NCI-H2171 (cell line): ENCODE measurements around the gene KIAA1217.
"Not testable (repeated sequence)": the region's sequence is repeated elsewhere in the genome, so short reads cannot be mapped to it uniquely, and the experiment has no call there.

Experiments used
- DNase-seq: peaks from one replicate; lab custom pipeline; 2025; lab: John Stamatoyannopoulos, UW

KIAA1217 gene

DNA sequence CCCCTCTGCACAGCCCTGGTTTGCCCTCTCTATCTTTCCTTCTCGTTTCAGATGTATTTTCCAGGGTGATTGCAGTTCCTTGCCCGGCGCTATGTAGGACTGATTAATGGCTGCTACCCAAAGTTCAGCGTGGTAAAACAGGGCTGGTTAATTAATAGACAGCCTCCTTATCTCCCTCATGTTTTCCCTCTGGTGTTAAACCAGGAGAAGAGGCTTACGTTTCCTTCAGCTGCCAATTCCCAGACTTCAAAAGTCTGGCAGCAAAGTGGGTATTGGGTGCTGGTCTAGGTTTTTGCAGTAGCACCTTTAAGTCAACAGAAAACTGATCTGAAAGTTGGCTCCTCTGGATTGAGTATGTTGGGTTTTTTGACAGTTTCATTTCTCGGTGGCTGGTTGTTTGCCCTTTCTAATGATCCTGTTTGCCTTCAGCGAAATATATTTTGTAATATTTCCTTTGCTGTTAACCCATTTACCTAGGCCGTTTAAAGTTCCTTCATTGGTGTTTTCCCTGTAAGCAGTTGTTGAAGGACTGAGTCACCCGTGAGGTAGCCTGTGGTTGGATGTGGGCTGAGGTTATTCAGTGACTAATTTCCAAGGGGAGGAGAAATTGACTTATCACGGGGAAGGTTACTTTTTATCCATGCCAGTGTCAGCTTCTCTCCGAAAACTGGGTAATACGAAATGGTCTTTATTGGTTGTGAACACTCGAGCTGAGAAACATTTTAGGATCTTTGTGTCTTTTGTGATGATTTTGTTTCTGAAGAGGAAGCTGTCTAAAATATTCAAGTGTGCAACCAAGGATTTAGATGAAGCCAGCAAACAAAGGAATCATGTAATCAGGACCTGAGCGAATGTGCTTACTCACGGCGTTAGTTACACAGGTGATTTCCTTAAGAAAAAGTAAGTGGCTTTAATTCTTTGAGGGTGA lies 257.2 kb downstream of the KIAA1217 start:
- no peak for DNase-seq

DNA sequence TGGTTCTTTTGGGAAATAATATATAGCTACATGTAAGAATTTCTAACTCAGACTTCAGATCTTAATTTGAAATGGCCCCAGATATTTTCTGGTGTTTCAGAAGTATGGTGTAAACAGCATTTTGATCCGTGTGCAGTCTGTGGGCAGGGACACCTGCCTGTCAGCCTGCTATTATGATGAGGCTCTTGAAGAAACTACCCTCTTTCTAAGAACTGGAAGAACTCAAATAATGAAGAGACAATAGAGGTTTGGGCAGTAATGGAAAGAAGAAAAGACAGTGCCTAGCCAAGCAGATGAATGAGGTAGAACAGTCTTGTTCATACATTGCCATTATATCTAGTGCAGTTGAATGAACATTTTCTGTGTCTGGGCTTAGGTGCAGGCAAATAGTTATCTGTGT lies 258.2 kb downstream of the KIAA1217 start:
- no peak for DNase-seq

DNA sequence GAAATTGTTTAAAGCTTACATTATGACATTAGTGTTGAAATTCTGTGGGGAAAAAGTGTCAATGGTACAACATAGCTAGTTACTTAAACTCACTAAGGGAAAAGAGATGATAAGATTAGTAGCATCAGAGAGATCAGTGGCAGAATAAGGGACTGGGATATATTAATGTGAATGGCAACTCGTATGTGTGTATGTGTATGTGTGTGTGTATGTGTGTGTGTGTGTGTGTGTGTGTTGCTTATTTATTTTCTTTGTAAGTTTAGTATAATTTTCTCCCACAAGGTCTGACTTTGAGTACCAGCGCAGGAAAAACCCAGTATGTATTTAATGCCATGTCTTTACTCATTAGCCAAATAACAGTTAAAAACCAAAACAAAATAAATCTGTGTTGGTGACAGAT lies 258.7 kb downstream of the KIAA1217 start:
- DNase-seq: no peak

DNA sequence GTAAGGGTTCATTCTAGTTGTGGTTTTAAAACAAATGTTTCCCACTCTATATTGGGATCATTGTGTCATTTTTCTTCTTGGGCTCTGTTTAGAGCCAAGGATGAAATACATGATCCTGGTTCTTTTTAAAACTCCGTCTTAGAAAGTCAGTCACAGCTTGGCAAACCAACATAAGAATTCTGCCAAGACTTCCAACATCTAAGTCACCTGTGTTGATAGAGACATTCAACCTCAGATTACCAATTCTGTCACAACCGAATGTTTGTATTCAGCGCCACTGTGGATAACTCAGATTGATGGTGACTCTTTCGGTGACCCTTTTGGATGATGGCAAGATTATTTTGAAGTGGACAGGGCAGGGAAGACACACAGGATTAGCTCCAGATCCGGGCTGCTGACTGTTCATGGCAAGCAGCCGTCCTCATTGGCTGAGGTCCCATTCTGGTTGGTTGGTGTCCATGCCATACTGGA lies 259.4 kb downstream of the KIAA1217 start:
- DNase-seq: no peak

DNA sequence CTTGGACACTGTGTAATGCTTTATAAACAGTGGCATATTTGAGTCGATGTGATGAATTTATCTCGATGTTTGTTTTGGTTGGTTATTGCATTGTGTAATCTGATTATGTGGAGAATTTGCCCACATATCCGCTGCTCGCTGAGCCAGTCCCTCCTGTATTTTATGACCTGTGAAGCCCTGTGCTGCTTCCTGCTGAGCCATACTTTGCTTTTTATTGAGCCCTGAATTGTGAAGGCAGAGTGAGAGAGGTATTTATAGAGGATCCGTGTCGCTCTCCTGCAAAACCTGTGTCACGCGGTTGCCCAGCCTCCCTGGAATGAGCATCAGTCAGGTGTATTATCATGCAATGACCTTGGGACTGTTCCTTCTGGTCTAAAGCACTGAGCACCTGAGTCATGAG lies 261.1 kb downstream of the KIAA1217 start:
- DNase-seq: no peak

DNA sequence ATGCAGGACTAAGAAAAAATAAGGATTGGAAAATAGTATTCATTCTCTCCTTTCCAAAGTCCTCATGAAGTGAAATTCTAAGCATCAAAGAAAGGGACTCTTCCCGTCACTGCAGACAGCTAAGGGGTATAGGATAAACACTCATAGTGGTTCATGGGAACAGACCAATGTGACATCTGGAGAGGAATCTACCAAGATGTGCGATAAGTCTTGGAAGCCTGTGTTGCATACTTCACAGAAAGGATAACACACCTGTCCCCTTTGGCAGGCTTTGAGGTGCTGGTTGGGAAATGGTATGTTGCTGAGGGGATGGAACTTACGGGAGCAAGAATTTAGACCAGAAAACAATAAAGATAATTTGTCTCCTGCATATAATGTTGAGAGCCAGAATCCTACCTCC lies 266.7 kb downstream of the KIAA1217 start:
- DNase-seq: no peak

DNA sequence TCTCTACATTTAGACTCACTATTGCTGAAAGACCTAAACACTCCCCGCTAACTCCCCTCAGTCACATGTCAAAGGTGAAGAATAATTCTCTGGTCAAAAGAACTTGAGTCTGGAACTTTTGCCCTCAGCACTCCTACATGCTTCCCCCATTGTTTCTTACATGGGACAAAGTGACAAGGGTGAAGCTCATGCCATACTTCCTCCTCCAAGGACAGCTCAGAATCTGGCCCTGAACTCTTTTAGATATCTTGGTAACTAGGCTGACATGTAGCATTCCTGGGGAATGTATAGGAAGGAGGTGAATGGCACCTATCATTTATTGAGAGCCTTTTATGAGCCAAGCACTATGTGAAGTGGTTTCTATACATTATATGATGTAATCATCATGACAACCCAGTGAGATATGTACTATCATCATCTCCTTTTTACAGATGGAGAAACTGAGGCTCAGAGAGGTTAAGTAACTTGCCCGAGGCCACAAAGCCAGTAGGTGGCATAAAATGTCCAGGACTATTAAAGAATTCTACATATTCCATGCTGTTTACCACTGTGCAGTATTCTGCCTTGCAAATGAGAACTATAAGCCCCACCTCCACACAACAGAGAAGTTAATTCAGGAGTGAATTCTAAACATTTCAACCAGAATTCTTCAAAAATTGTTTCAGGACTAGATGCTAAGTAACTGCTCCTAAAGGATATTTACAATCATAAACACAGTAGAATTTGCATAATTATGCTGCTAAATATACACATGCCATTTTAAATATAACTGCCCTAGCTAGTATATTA lies 268.2 kb downstream of the KIAA1217 start:
- DNase-seq: no peak

DNA sequence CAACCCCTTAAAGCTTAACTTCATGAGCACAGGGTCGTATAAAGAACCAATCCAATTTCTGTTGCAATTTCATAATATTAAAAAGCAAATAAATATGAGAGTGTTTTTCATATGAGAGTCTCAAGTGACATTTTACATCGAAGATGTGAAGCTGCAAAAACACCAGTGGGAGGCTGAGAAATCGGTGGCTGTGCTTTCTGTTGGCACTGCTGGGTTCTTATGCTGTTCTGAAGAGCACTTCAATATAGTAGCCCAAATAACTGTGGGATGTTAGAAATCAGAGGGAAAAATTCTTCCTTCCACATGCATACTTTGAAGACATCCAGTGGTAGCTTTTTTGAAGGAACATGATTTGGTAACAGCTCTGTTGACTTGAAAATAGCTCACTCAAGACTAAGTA lies 269.0 kb downstream of the KIAA1217 start:
- no peak for DNase-seq

DNA sequence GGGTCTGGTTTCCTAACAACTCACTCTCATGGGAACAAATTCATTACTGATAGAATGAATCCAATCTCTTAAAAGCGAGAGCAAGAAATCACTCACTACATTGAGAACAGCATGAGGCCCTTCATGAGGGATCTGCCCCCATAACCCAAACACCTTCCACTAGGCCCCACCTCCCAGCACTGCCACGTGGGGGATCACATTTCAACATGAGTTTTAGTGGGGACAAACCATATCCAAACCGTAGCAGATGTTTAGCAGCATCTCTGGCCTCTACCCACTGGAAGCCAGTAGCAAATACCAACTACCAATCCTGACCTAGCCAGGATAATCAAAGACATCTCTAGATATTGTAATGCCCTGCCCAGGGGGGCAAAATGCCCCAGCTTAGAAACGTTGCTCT lies 270.9 kb downstream of the KIAA1217 start:
- no peak for DNase-seq

DNA sequence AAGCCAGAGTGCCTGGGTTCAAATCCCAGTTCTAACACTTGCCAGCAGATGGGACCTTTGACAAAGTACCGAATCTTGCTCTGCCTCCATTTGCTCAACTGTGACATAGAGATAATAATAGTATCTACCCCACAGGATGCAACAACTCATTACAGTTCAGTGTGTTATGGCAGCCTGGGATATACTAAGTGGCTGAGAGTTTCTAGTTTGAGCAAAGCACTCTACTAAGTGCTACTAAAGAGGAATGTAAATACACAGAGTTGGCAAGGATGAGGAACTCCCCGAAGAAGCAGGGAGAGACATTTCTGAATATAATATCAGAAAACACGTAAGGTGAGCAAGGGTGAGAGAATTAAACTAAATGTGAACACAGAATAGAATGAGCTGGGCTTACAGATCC lies 271.5 kb downstream of the KIAA1217 start:
- no peak for DNase-seq

DNA sequence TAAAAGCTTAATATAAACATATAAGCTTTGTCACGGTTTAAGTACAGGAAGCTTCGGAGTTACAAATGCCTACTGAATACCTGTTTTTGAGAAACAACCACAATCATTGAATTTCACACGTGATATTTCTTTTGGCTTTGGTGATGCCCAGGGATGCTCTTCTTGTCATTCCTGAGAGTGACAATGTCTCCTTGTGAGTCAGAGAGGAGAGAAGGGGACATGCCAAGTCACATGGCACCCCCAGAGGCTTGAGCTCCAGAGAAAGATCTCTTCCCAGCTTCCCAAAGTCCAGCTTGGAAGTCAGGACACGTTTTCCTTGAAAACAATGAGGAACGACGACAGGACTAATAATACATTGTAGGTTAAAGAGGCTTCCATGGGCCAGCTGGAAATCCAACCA lies 272.3 kb downstream of the KIAA1217 start:
- DNase-seq: no peak

DNA sequence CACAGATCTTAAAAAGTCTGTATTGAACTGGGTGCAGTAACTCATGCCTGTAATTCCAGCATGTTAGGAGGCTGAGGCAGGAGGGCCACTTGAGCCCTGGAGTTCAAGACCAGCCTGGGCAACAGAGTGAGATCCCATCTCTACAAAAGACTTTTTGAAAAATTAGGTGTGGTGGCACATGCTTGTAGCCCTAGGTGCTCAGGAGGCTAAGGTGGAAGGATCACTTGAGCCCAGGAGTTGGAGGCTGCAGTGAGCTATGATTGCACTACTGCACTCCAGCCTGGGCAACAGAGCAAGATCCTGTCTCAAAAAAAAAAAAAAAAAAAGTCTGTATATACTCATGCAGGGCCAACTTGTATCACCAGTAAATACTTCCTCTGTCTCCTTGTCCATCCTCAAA lies 273.8 kb downstream of the KIAA1217 start:
- DNase-seq: not testable (repeated sequence)

DNA sequence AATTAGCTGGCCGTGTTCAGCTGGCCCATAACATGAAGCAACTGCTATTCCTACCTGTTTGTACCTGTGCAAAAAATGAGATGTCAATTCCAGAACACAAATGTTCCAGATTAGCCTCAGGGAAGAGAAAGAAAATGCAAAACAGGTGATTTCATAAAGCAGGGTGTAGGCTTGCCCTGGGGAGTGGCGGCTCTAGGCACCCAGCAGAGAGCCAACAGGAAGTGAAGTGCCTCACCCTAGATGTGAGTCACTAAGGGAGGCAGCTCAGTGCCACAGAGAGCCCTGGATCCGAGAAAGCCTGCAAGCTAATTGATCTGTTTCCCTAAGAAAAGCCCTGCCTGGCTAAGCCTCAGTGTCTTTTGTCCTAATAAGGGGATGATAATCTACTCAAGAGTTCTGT lies 274.8 kb downstream of the KIAA1217 start:
- DNase-seq: no peak

DNA sequence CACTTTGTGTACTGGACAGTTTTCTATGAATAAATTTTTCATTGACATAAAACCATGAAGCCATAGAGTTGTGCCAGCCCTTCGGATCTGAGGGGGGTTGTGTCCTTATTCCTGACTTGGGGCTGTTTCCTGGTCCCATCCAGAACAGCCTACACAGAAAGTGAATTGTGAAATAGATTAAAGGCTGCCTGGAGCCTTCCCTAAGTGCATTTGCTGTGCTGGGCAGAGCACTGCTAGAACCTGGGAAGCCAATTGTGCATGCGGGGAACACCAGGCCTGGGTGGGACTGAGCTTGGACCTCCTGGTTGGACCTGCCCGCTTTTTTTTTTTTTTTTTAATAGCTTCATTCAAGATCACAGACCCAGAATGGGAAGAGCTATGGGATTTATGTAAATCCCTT lies 275.8 kb downstream of the KIAA1217 start:
- DNase-seq: no peak

DNA sequence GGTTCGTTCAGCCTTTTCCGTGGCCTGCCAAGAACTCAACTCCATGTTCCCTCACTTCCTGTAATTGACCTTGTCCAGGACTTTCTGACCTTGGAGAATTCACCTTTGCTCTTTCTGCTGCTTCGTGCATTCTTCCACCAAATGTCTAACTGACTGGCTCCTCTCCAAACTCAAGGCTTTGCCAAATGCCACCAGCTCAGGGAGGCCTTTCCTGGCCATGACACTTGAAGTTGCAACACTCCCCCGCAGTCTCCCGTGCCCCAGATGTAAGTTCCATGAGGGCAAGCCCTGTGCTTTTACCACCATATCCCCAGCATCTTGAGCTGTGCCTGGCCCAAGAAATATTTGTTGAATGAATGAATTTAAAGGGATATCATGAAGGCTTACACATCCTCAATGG lies 276.4 kb downstream of the KIAA1217 start:
- no peak for DNase-seq

DNA sequence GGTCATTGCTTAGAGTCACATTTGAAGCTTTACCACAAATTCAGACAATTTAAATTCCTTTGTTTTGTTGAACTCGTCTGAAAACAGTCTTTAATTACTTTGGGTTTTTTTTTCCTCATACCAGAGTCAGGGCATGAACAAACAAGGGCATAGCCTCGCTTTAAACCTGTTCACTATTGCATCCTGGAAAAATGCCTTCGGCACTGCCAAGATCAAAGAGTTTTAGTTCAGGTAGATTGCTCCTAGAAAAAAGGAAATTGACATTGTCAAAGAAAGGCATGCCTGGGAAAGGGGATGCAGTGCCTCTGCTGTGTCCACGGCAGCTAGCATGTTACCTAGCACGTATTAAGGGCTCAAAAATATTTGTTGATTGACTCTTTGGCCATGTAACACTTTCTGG lies 279.7 kb downstream of the KIAA1217 start:
- DNase-seq: no peak

DNA sequence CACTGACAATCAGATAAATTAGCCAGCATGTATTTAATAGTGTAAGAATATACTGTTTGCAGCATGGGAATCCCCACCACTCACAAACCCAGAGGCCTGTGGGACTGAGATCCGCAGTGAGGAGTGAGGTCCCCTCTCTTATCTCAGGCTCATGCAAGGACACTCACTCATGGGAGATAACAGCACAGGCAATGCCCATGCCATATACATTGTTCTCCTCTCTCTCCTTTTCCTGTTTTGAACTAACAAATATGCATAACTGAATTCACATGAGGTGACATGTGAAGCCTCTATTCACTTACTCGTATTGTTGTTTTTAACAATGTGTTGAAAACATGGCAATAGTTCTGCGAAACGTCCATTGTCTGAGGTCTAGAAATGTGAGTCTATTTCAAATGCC lies 284.2 kb downstream of the KIAA1217 start:
- no peak for DNase-seq

DNA sequence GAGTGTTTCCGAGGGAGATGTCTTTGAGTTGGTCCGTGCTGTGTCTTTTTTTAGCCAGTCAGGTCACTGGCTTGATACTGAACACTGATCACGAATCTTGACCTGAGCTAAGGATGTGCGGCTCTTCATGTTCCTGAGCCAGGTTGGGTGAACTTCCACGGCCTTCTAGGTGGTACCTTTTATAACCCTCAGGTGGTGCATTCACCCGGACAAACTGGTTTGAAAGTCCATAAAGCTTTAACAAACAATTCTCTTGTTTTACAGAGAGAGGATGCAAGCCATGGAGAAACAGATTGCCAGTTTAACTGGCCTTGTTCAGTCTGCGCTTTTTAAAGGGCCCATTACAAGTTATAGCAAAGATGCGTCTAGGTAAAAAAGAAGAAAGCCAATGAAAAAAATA lies 285.3 kb downstream of the KIAA1217 start:
- no peak for DNase-seq

DNA sequence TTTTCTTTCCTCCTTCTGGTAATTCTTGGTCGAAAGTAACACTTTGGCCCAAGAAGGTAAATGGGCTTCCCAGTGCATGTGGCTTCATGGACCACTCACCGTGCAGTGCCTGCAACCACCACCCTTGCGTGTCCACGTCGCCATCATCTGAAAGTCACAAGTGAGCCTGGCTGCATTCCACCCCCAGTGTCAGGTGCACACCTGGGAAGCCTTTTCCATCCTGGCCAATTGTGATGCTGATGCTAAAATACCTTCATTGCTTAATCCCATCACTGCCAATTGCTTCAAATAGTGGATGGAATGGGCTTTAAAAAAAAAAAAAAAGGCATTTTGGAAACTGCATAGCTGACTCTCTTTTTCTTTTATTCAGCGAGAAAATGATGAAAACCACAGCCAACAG lies 285.8 kb downstream of the KIAA1217 start:
- no peak for DNase-seq

DNA sequence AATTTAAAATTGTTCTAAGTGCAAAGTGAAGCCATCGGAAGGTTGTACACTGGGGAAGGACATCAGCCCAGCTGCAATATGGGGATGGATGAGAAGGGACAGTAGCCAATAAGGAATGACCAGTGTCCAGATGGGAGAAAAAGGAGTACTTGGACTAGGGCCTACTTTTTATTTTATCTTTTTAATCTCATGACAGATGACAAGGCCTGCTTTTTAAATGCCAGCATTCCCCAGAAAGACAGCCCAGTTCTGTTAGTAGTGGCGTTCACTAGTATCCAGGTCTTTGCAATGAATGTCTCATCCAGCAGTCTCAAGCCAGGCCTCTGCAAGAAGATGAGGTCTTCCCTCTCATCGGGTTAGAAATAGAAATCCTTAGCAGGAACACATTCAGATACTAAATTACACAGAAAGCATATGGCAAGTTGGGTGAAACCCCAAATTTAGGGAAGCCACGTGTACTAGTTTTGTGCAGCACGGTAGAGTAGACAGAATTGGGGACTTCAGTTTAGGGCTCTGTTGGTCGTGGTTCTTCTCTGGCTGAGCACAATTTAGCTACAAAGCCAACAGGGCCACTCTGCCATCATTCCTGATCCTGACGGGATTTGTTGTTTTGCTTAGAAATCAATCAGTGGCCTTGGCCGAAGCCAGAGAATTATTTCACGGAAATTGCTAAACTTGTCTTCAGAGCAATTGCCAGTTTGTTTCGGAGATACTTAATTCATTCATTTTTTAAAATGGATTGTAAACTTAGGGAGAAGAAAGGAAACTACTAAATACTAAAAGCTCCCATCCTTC lies 286.9 kb downstream of the KIAA1217 start:
- DNase-seq: no peak

DNA sequence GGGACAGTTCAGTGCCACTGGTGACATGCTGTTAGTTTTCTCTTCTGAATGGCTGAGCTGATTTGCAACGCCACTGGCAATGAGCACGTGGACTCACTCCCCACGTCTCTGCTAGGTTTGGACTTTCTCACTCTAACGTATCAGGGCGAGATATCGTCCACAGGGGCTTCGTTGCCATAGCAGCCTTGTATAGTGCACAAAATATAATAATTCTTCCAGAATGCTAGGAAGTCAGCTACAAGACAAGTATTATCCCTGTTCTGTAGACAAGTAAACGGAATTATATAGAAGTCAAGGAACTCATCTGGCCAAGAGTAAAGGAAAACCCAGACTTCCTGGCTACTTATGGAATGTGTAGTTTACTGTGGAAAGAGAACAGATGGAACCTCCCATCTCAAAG lies 288.0 kb downstream of the KIAA1217 start:
- no peak for DNase-seq

DNA sequence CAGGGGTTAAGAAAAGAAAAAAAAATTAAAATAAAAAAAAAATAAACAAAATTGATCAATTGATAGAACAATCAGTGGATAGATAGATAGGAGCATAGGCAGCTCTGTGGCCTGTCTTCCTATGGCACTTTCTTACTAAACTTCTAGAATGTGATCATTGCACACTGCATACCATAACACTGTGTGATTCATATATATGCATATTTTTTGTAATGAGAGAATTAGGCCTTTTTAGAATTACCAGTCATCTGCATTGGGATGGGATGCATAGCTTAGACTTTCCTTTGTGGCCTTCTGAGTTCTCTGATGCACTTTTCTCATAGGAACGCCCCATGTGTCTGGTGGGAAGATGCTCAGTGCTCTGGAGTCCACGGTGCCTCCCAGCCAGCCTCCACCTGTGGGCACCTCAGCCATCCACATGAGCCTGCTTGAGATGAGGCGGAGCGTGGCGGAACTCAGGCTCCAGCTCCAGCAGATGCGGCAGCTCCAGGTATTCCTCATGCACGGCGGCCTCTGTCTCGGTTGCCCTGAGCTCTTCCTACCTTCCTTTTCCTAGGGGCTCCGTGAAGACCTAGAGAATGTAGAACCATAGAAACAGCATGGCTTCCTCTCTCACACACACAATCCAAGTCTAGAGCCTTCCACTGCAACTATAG lies 292.2 kb downstream of the KIAA1217 start:
- no peak for DNase-seq
